HG02870 (cell line): Measurements from ENCODE around the gene ACIN1.
"Not testable (repeated sequence)": the region's sequence is repeated elsewhere in the genome, so short reads cannot be mapped to it uniquely, and the experiment has no call there.

ENCODE experiments used
- ATAC-seq: cut with Tn5 transposase; IDR thresholded peaks from one replicate; pipeline ENCODE4 v1.9.1; 2021; ENCODE audit warnings: mild to moderate bottlenecking, moderate library complexity; ENCODE audit not compliant: unreplicated experiment

ACIN1 gene

GRCh38 chr14:23021434-23021833 is 73.5 kb downstream of the ACIN1 start:
- ATAC-seq = no peak

GRCh38 chr14:23020143-23021128 is 74.5 kb downstream of the ACIN1 start:
- ATAC-seq = no peak

- no peak for ATAC-seq
These were observed 76.8 kb downstream of the ACIN1 start for GRCh38 chr14:23018107-23018506.

GRCh38 chr14:23017091-23017490 is 77.8 kb downstream of the ACIN1 start:
- no peak for ATAC-seq

- ATAC-seq = no peak
These were observed 79.3 kb downstream of the ACIN1 start for GRCh38 chr14:23015618-23016017.

- not testable (repeated sequence) for ATAC-seq
These were observed 81.2 kb downstream of the ACIN1 start for GRCh38 chr14:23013749-23014054.

- ATAC-seq = no peak
These were observed 81.7 kb downstream of the ACIN1 start for GRCh38 chr14:23013054-23013748.

GRCh38 chr14:23009939-23010726 is 84.8 kb downstream of the ACIN1 start, which contains the start of gene C14orf93:
Gene C14orf93 (minus strand): TSS chr14:23010143. CDS start chr14:22999023, 11,120 bp downstream.
- no peak for ATAC-seq

- ATAC-seq = no peak
These were observed 85.4 kb downstream of the ACIN1 start for GRCh38 chr14:23009483-23009938.

GRCh38 chr14:23008831-23009230 is 86.1 kb downstream of the ACIN1 start:
- ATAC-seq = no peak
